Measurements from ENCODE around the gene FKBP14.

DNA sequence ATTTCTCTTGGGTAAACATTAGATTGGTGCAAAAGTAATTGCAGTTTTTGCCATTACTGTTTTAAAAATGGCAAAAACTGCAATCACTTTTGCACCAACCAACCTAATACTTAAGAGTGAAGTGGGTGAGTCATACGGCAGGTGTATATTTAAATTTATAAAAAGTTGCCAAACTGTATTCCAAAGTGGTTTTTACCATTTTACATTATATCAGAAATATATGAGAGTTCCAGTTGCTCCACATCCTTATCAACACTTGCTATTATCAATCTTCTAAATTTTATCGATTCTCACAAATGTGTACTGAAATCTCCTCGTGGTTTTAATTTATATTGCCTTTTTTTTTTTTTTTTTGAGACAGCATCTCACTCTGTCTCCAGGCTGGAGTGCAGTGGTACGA is 33.4 kb downstream of the FKBP14 start:
- TF ChIP-seq, protein P1, sequence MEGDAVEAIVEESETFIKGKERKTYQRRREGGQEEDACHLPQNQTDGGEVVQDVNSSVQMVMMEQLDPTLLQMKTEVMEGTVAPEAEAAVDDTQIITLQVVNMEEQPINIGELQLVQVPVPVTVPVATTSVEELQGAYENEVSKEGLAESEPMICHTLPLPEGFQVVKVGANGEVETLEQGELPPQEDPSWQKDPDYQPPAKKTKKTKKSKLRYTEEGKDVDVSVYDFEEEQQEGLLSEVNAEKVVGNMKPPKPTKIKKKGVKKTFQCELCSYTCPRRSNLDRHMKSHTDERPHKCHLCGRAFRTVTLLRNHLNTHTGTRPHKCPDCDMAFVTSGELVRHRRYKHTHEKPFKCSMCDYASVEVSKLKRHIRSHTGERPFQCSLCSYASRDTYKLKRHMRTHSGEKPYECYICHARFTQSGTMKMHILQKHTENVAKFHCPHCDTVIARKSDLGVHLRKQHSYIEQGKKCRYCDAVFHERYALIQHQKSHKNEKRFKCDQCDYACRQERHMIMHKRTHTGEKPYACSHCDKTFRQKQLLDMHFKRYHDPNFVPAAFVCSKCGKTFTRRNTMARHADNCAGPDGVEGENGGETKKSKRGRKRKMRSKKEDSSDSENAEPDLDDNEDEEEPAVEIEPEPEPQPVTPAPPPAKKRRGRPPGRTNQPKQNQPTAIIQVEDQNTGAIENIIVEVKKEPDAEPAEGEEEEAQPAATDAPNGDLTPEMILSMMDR (IDR thresholded peaks at IDR 0.05; ENCODE audit: low read depth, low read length, poor library complexity, severe bottlenecking), result no peak
- no peak for TF ChIP-seq EZH2phosphoT487 (IDR thresholded peaks at IDR 0.05; ENCODE audit: borderline replicate concordance, low read length)
